ENCODE measurements around the gene RTP3. TPM values are rescaled to one million over a fixed set of nuclear protein-coding genes. Genes with fewer than 3 reads are reported as not detected.
"Not testable (repeated sequence)": the region's sequence is repeated elsewhere in the genome, so short reads cannot be mapped to it uniquely, and the experiment has no call there.

RTP3 gene
- polyA plus RNA-seq, 1 donor from 2014 or later = not detected

- H2AFZ ChIP-seq (ENCODE audit: low read depth, low read length); H3K9ac ChIP-seq (ENCODE audit: low read length); H3K27me3 ChIP-seq (ENCODE audit: insufficient read depth, low read depth, low read length); H3K27ac ChIP-seq (ENCODE audit: low read length); H3K79me2 ChIP-seq (replicated peaks; ENCODE audit: insufficient read depth, low read length); H3F3A ChIP-seq (ENCODE audit: insufficient read depth, low read length, poor library complexity, severe bottlenecking); H3K9me2 ChIP-seq (ENCODE audit: insufficient read depth, low read length); H3K4me3 ChIP-seq (ENCODE audit: low read length); H3K36me3 ChIP-seq (ENCODE audit: insufficient read depth, low read length); H4K20me1 ChIP-seq (ENCODE audit: insufficient read depth); H3K9me3 ChIP-seq (ENCODE audit: low read length); H3K4me2 ChIP-seq (ENCODE audit: low read length): not testable (repeated sequence)
Observed at GRCh38 chr3:46548611-46549010, 50.8 kb downstream of the RTP3 start.

GRCh38 chr3:46549408-46549904 is 51.7 kb downstream of the RTP3 start:
- H3K4me2 ChIP-seq (ENCODE audit: low read length) = no peak overlapping the region
- no peaks in the 10 kb centered on the region for H3K27me3 ChIP-seq (ENCODE audit: insufficient read depth, low read depth, low read length)
- H3K27ac ChIP-seq (ENCODE audit: low read length) = no peak overlapping the region
- H3F3A ChIP-seq (ENCODE audit: insufficient read depth, low read length, poor library complexity, severe bottlenecking) = no peaks in the 10 kb centered on the region
- H3K9me3 ChIP-seq (ENCODE audit: low read length) = no peaks in the 10 kb centered on the region
- no peaks in the 10 kb centered on the region for H3K36me3 ChIP-seq (ENCODE audit: insufficient read depth, low read length)
- TF ChIP-seq EP300 (conservative IDR thresholded peaks at IDR 0.05; ENCODE audit: poor library complexity, severe bottlenecking) (no peak), EZH2 (IDR thresholded peaks at IDR 0.05; ENCODE audit: borderline replicate concordance, insufficient read depth, low read length, poor library complexity, severe bottlenecking) (no peak), RAD21 (conservative IDR thresholded peaks at IDR 0.05) (no peak), CTCF (IDR thresholded peaks at IDR 0.05; ENCODE audit: poor library complexity, severe bottlenecking) (no peak), REST (IDR thresholded peaks at IDR 0.05; ENCODE audit: borderline replicate concordance) (no peak), MXI1 (conservative IDR thresholded peaks at IDR 0.05; ENCODE audit: poor library complexity, severe bottlenecking) (no peak), TAF1 (IDR thresholded peaks at IDR 0.05; ENCODE audit: low read depth) (no peak), SMC3 (conservative IDR thresholded peaks at IDR 0.05; ENCODE audit: poor library complexity) (no peak), POLR2AphosphoS5 (IDR thresholded peaks at IDR 0.05) (no peak)
- H3K9ac ChIP-seq (ENCODE audit: low read length) = no peak overlapping the region
- no peaks in the 10 kb centered on the region for H4K20me1 ChIP-seq (ENCODE audit: insufficient read depth)
- no peaks in the 10 kb centered on the region for H3K79me2 ChIP-seq (replicated peaks; ENCODE audit: insufficient read depth, low read length)
- H3K9me2 ChIP-seq (ENCODE audit: insufficient read depth, low read length) = no peaks in the 10 kb centered on the region
- no peak overlapping the region for H2AFZ ChIP-seq (ENCODE audit: low read depth, low read length)
- no peak overlapping the region for H3K4me3 ChIP-seq (ENCODE audit: low read length)

GRCh38 chr3:46549989-46550388 is 52.2 kb downstream of the RTP3 start:
- Histone ChIP-seq H3K9ac (ENCODE audit: low read length) (no peak overlapping the region), H3K36me3 (ENCODE audit: insufficient read depth, low read length) (no peaks in the 10 kb centered on the region), H3K27me3 (ENCODE audit: insufficient read depth, low read depth, low read length) (no peaks in the 10 kb centered on the region), H3K4me2 (ENCODE audit: low read length) (no peak overlapping the region), H3K9me3 (ENCODE audit: low read length) (no peaks in the 10 kb centered on the region), H4K20me1 (ENCODE audit: insufficient read depth) (no peaks in the 10 kb centered on the region), H3K79me2 (replicated peaks; ENCODE audit: insufficient read depth, low read length) (no peaks in the 10 kb centered on the region), H3K4me3 (ENCODE audit: low read length) (no peak overlapping the region), H2AFZ (ENCODE audit: low read depth, low read length) (no peak overlapping the region), H3F3A (ENCODE audit: insufficient read depth, low read length, poor library complexity, severe bottlenecking) (no peaks in the 10 kb centered on the region), H3K27ac (ENCODE audit: low read length) (no peak overlapping the region), H3K9me2 (ENCODE audit: insufficient read depth, low read length) (no peaks in the 10 kb centered on the region)
- TF ChIP-seq SMC3 (conservative IDR thresholded peaks at IDR 0.05; ENCODE audit: poor library complexity) (no peak), RAD21 (conservative IDR thresholded peaks at IDR 0.05) (no peak), EZH2 (IDR thresholded peaks at IDR 0.05; ENCODE audit: borderline replicate concordance, insufficient read depth, low read length, poor library complexity, severe bottlenecking) (no peak), CTCF (IDR thresholded peaks at IDR 0.05; ENCODE audit: poor library complexity, severe bottlenecking) (no peak), EP300 (conservative IDR thresholded peaks at IDR 0.05; ENCODE audit: poor library complexity, severe bottlenecking) (no peak), REST (IDR thresholded peaks at IDR 0.05; ENCODE audit: borderline replicate concordance) (no peak), TAF1 (IDR thresholded peaks at IDR 0.05; ENCODE audit: low read depth) (no peak), MXI1 (conservative IDR thresholded peaks at IDR 0.05; ENCODE audit: poor library complexity, severe bottlenecking) (no peak), POLR2AphosphoS5 (IDR thresholded peaks at IDR 0.05) (no peak)

All from neural cell (in vitro differentiated cells).